Activated CD4-positive, alpha-beta memory T cell treated with anti-CD3 and anti-CD28 coated beads, Interleukin-2, amount 10 ng/mL, durations not matched to agents 7 days and 5 days (primary cell): Measurements from ENCODE around the gene KCNAB2. TPM values are rescaled to one million over a fixed set of nuclear protein-coding genes. Genes with fewer than 3 reads are reported as not detected.
"Not testable (repeated sequence)": the region's sequence is repeated elsewhere in the genome, so short reads cannot be mapped to it uniquely, and the experiment has no call there.

Experiments
- CTCF ChIA-PET: fragments of 350-600 bp; sonication (Branson Sonifier 250); formaldehyde crosslinking; loops from one replicate; lab custom pipeline; 2021; ENCODE audit warnings: antibody characterized with exemption, inconsistent platforms; lab: Charles Lee
- POLR2A ChIA-PET: fragments of 350-600 bp; sonication (Branson Sonifier 250); formaldehyde crosslinking; loops from one replicate; lab custom pipeline; 2021; ENCODE audit warnings: antibody characterized with exemption; lab: Charles Lee
- DNase-seq: peaks from one replicate; pipeline ENCODE4 v3.0.0-alpha.2; 2020
- H3K27ac Mint-ChIP-seq: one replicate; pipeline ENCODE4 v1.8.0; 2021; ENCODE audit warnings: mild to moderate bottlenecking, mixed read lengths
- H3K27me3 Mint-ChIP-seq: one replicate; pipeline ENCODE4 v1.8.0; 2021; ENCODE audit warnings: mixed read lengths
- H3K36me3 Mint-ChIP-seq: one replicate; pipeline ENCODE4 v1.8.0; 2021; ENCODE audit warnings: low read depth, mixed read lengths
- H3K4me1 Mint-ChIP-seq: one replicate; pipeline ENCODE4 v1.8.0; 2021; ENCODE audit warnings: mixed read lengths
- H3K4me3 Mint-ChIP-seq: one replicate; pipeline ENCODE4 v1.8.0; 2021; ENCODE audit warnings: mild to moderate bottlenecking, mixed read lengths
- H3K9me3 Mint-ChIP-seq: one replicate; pipeline ENCODE4 v1.8.0; 2021; ENCODE audit warnings: mixed read lengths
- total RNA-seq, 2 experiments: library from RNA; stranded (reverse); gene quantifications; one replicate each; pipeline ENCODE4 v1.2.3, GENCODE V29; 2021

The KCNAB2 gene
- total RNA-seq, 2 experiments from 2014 or later: 284 to 286 TPM

GRCh38 chr1:6071219-6071618, 25.5 kb downstream of the KCNAB2 start:
- H3K27ac Mint-ChIP-seq: no peak overlapping the region
- POLR2A ChIA-PET: interaction anchor here (1.2 kb wide), 1 partner anchor 9 kb away, joined by 3 read pairs; no protein-coding TSS in a partner anchor
- H3K36me3 Mint-ChIP-seq: peaks cover 37% of the 10 kb centered on the region
- no peaks in the 10 kb centered on the region for H3K27me3 Mint-ChIP-seq
- H3K9me3 Mint-ChIP-seq: no peaks in the 10 kb centered on the region
- CTCF ChIA-PET: no interaction called here
- DNase-seq: no peak
- no peak overlapping the region for H3K4me3 Mint-ChIP-seq
- no peaks in the 10 kb centered on the region for H3K4me1 Mint-ChIP-seq

GRCh38 chr1:6072774-6073479, 27.2 kb downstream of the KCNAB2 start:
- Mint-ChIP-seq H3K27ac (no peak overlapping the region), H3K36me3 (peaks cover 43% of the 10 kb centered on the region), H3K27me3 (no peaks in the 10 kb centered on the region), H3K9me3 (no peaks in the 10 kb centered on the region), H3K4me1 (no peaks in the 10 kb centered on the region), H3K4me3 (no peak overlapping the region)
- ChIA-PET POLR2A (no interaction called here), CTCF (no interaction called here)
- no peak for DNase-seq

GRCh38 chr1:6073480-6074053, 27.9 kb downstream of the KCNAB2 start:
- no peak overlapping the region for H3K4me3 Mint-ChIP-seq
- ChIA-PET CTCF (no interaction called here), POLR2A (no interaction called here)
- no peaks in the 10 kb centered on the region for H3K4me1 Mint-ChIP-seq
- no peak overlapping the region for H3K27ac Mint-ChIP-seq
- no peaks in the 10 kb centered on the region for H3K27me3 Mint-ChIP-seq
- H3K9me3 Mint-ChIP-seq: no peaks in the 10 kb centered on the region
- DNase-seq: no peak
- H3K36me3 Mint-ChIP-seq: peaks cover 49% of the 10 kb centered on the region

GRCh38 chr1:6074192-6074901, 28.7 kb downstream of the KCNAB2 start:
- peaks cover 53% of the 10 kb centered on the region for H3K36me3 Mint-ChIP-seq
- H3K4me3 Mint-ChIP-seq: no peak overlapping the region
- CTCF ChIA-PET: no interaction called here
- H3K27ac Mint-ChIP-seq: no peak overlapping the region
- H3K4me1 Mint-ChIP-seq: no peaks in the 10 kb centered on the region
- H3K27me3 Mint-ChIP-seq: no peaks in the 10 kb centered on the region
- POLR2A ChIA-PET: interaction anchor here (1.0 kb wide), 1 partner anchor 13 kb away, joined by 5 read pairs; no protein-coding TSS in a partner anchor
- no peaks in the 10 kb centered on the region for H3K9me3 Mint-ChIP-seq
- no peak for DNase-seq

GRCh38 chr1:6075748-6076147, 30.1 kb downstream of the KCNAB2 start:
- H3K4me3 Mint-ChIP-seq: no peak overlapping the region
- H3K27ac Mint-ChIP-seq: no peak overlapping the region
- peaks cover 60% of the 10 kb centered on the region for H3K36me3 Mint-ChIP-seq
- ChIA-PET CTCF (no interaction called here), POLR2A (interaction anchor here (1.2 kb wide), 1 partner anchor 39 kb away, joined by 3 read pairs; no protein-coding TSS in a partner anchor)
- DNase-seq: no peak
- no peaks in the 10 kb centered on the region for H3K4me1 Mint-ChIP-seq
- H3K9me3 Mint-ChIP-seq: no peaks in the 10 kb centered on the region
- H3K27me3 Mint-ChIP-seq: no peaks in the 10 kb centered on the region

- peaks cover 67% of the 10 kb centered on the region for H3K36me3 Mint-ChIP-seq
- CTCF ChIA-PET, H3K27me3 Mint-ChIP-seq, H3K27ac Mint-ChIP-seq, DNase-seq, H3K4me1 Mint-ChIP-seq, POLR2A ChIA-PET, H3K4me3 Mint-ChIP-seq, H3K9me3 Mint-ChIP-seq: not testable (repeated sequence)
Measured at GRCh38 chr1:6077061-6077460, 31.4 kb downstream of the KCNAB2 start.

- H3K27me3 Mint-ChIP-seq: no peaks in the 10 kb centered on the region
- no peak overlapping the region for H3K4me3 Mint-ChIP-seq
- ChIA-PET CTCF (no interaction called here), POLR2A (no interaction called here)
- H3K9me3 Mint-ChIP-seq: no peaks in the 10 kb centered on the region
- no peak for DNase-seq
- peaks cover 70% of the 10 kb centered on the region for H3K36me3 Mint-ChIP-seq
- H3K4me1 Mint-ChIP-seq: no peaks in the 10 kb centered on the region
- no peak overlapping the region for H3K27ac Mint-ChIP-seq
Measured at GRCh38 chr1:6077506-6077905, 31.8 kb downstream of the KCNAB2 start.

- DNase-seq: no peak
- no peak overlapping the region for H3K27ac Mint-ChIP-seq
- CTCF ChIA-PET: no interaction called here
- no peaks in the 10 kb centered on the region for H3K27me3 Mint-ChIP-seq
- POLR2A ChIA-PET: no interaction called here
- no peak overlapping the region for H3K4me3 Mint-ChIP-seq
- no peaks in the 10 kb centered on the region for H3K9me3 Mint-ChIP-seq
- H3K36me3 Mint-ChIP-seq: peaks cover 72% of the 10 kb centered on the region
- no peaks in the 10 kb centered on the region for H3K4me1 Mint-ChIP-seq
Measured at GRCh38 chr1:6077919-6078318, 32.2 kb downstream of the KCNAB2 start.

GRCh38 chr1:6080469-6080868, 34.8 kb downstream of the KCNAB2 start:
- CTCF ChIA-PET: no interaction called here
- Mint-ChIP-seq H3K4me1 (no peaks in the 10 kb centered on the region), H3K4me3 (no peak overlapping the region), H3K27ac (no peak overlapping the region), H3K9me3 (no peaks in the 10 kb centered on the region), H3K27me3 (no peaks in the 10 kb centered on the region), H3K36me3 (peaks cover 66% of the 10 kb centered on the region)
- POLR2A ChIA-PET: no interaction called here
- no peak for DNase-seq

GRCh38 chr1:6081901-6082300, 36.2 kb downstream of the KCNAB2 start:
- POLR2A ChIA-PET: no interaction called here
- no peak overlapping the region for H3K4me3 Mint-ChIP-seq
- H3K36me3 Mint-ChIP-seq: peaks cover 60% of the 10 kb centered on the region
- DNase-seq: no peak
- CTCF ChIA-PET: no interaction called here
- no peak overlapping the region for H3K27ac Mint-ChIP-seq
- no peaks in the 10 kb centered on the region for H3K9me3 Mint-ChIP-seq
- no peaks in the 10 kb centered on the region for H3K4me1 Mint-ChIP-seq
- H3K27me3 Mint-ChIP-seq: no peaks in the 10 kb centered on the region

GRCh38 chr1:6082430-6082971, 36.8 kb downstream of the KCNAB2 start:
- CTCF ChIA-PET: no interaction called here
- H3K36me3 Mint-ChIP-seq: peaks cover 60% of the 10 kb centered on the region
- no peak overlapping the region for H3K4me3 Mint-ChIP-seq

GRCh38 chr1:6083385-6083784, 37.7 kb downstream of the KCNAB2 start:
- Mint-ChIP-seq H3K36me3 (peaks cover 55% of the 10 kb centered on the region), H3K4me3 (no peak overlapping the region), H3K27me3 (no peaks in the 10 kb centered on the region), H3K4me1 (no peaks in the 10 kb centered on the region), H3K9me3 (no peaks in the 10 kb centered on the region), H3K27ac (no peak overlapping the region)
- CTCF ChIA-PET: interaction anchor here (1.0 kb wide), 1 partner anchor 30 kb away, joined by 3 read pairs; no protein-coding TSS in a partner anchor
- POLR2A ChIA-PET: interaction anchor here (1.2 kb wide), 1 partner anchor 11 kb away, joined by 3 read pairs; no protein-coding TSS in a partner anchor
- no peak for DNase-seq

More at GRCh38 chr1:6082430-6082971, 36.8 kb downstream of the KCNAB2 start:
- Mint-ChIP-seq H3K9me3 (no peaks in the 10 kb centered on the region), H3K27me3 (no peaks in the 10 kb centered on the region), H3K27ac (no peak overlapping the region), H3K4me1 (no peaks in the 10 kb centered on the region)
- no peak for DNase-seq
- POLR2A ChIA-PET: no interaction called here
